Hepatocyte (in vitro differentiated cells): ENCODE data around the gene TCL1B. TPM values are rescaled to one million over a fixed set of nuclear protein-coding genes. Genes with fewer than 3 reads are reported as not detected.

ENCODE experiments used
- DNase-seq: peaks from one replicate; pipeline ENCODE4 v3.0.0-alpha.2; 2016; ENCODE audit warnings: low spot score
- H2AFZ ChIP-seq: fragments of 200-600 bp; sonication (generic); 2 replicates; pipeline ENCODE4 v1.6.0; 2016; ENCODE audit warnings: antibody characterized with exemption, mild to moderate bottlenecking
- H3K27ac ChIP-seq: fragments of 200-600 bp; sonication (generic); 2 replicates; pipeline ENCODE4 v1.5.1; 2016; ENCODE audit warnings: mild to moderate bottlenecking
- H3K27me3 ChIP-seq: fragments of 200-600 bp; sonication (generic); 2 replicates; pipeline ENCODE4 v1.6.1; 2016
- H3K36me3 ChIP-seq: fragments of 200-600 bp; sonication (generic); replicated peaks from 2 replicates; pipeline ENCODE4 v1.5.1; 2016; ENCODE audit warnings: low read depth; ENCODE audit not compliant: insufficient read depth
- H3K4me1 ChIP-seq: fragments of 200-600 bp; sonication (generic); 2 replicates; pipeline ENCODE4 v1.5.1; 2016; ENCODE audit warnings: mild to moderate bottlenecking, moderate library complexity; ENCODE audit not compliant: insufficient read depth
- H3K4me2 ChIP-seq: fragments of 200-600 bp; sonication (generic); 2 replicates; pipeline ENCODE4 v1.6.0; 2016
- H3K4me3 ChIP-seq: fragments of 200-600 bp; sonication (generic); 2 replicates; pipeline ENCODE4 v1.5.1; 2016; ENCODE audit warnings: mild to moderate bottlenecking
- H3K79me2 ChIP-seq: fragments of 200-600 bp; sonication (generic); 2 replicates; pipeline ENCODE4 v1.6.0; 2017; ENCODE audit warnings: mild to moderate bottlenecking
- H3K9me2 ChIP-seq: fragments of 200-600 bp; sonication (generic); replicated peaks from 2 replicates; pipeline ENCODE4 v1.6.0; 2017; ENCODE audit warnings: mild to moderate bottlenecking; ENCODE audit not compliant: insufficient read depth
- H3K9me3 ChIP-seq: fragments of 200-600 bp; sonication (generic); 2 replicates; pipeline ENCODE4 v1.5.1; 2016; ENCODE audit warnings: low read depth, mild to moderate bottlenecking
- H4K20me1 ChIP-seq: fragments of 200-600 bp; sonication (generic); 2 replicates; pipeline ENCODE4 v1.6.0; 2016; ENCODE audit warnings: mild to moderate bottlenecking; ENCODE audit not compliant: insufficient read depth, poor library complexity, severe bottlenecking
- EZH2 ChIP-seq: fragments of 200-600 bp; sonication (generic); IDR thresholded peaks from 2 replicates; pipeline ENCODE4 v1.6.1; 2016; ENCODE audit warnings: antibody characterized with exemption, mild to moderate bottlenecking, borderline replicate concordance
- EZH2phosphoT487 ChIP-seq: fragments of 200-600 bp; sonication (generic); IDR thresholded peaks from one replicate; pipeline ENCODE4 v1.6.1; 2018; ENCODE audit warnings: antibody characterized with exemption, mild to moderate bottlenecking, low read depth, moderate library complexity; ENCODE audit not compliant: unreplicated experiment, severe bottlenecking
- WGBS: methylation state at CpG from one replicate; pipeline ENCODE4 v1.1.6; 2016; ENCODE audit warnings: low lambda C conversion rate; ENCODE audit errors: missing lambda C conversion rate; 5-methylcytosine and 5-hydroxymethylcytosine counted together
- polyA plus RNA-seq: library from polyadenylated mRNA; unstranded; fragments of >200 nt; fragmentation: Nextera tagmentation; extraction: Ambion mirVana; gene quantifications from 2 replicates; pipeline ENCODE4 v1.2.1, GENCODE V29; 2016
- total RNA-seq: library from RNA; depleted of rRNA; stranded (reverse); fragments of >200 nt; gene quantifications from 2 replicates; pipeline ENCODE4 v1.2.3, GENCODE V29; 2014
- TF ChIP-seq, protein P1 (sequence below): fragments of 200-600 bp; sonication (generic); IDR thresholded peaks from 2 replicates; pipeline ENCODE4 v1.5.1; 2016; ENCODE audit warnings: antibody characterized with exemption, mild to moderate bottlenecking; ENCODE audit not compliant: poor library complexity

TCL1B gene
- total and polyA plus RNA-seq, 2 experiments from 2014 or later = 0.50 TPM; not detected in 1

DNA sequence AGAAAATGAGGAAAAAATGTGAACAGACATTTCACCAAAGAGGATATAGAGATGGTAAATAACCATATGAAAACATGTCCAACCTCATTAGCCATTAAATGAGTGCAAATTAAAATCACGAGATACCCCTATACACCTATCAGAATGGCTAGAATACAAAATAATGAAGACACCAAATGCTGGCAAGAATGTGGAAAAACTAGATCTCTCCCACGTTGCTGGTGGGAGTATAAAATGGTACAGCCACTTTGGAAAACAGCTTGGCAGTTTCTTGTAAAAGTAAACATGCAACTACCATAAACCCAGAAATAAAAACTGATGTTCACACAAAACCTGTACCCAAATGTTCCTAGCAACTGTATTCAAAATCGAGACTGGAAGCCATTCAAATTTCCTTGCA lies 38.3 kb upstream of the TCL1B start:
- TF ChIP-seq EZH2phosphoT487 = no peak
- TF ChIP-seq EZH2 = no peak
- TF ChIP-seq, protein P1, sequence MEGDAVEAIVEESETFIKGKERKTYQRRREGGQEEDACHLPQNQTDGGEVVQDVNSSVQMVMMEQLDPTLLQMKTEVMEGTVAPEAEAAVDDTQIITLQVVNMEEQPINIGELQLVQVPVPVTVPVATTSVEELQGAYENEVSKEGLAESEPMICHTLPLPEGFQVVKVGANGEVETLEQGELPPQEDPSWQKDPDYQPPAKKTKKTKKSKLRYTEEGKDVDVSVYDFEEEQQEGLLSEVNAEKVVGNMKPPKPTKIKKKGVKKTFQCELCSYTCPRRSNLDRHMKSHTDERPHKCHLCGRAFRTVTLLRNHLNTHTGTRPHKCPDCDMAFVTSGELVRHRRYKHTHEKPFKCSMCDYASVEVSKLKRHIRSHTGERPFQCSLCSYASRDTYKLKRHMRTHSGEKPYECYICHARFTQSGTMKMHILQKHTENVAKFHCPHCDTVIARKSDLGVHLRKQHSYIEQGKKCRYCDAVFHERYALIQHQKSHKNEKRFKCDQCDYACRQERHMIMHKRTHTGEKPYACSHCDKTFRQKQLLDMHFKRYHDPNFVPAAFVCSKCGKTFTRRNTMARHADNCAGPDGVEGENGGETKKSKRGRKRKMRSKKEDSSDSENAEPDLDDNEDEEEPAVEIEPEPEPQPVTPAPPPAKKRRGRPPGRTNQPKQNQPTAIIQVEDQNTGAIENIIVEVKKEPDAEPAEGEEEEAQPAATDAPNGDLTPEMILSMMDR = no peak
- Histone ChIP-seq H3K4me3 (no peak overlapping the region), H2AFZ (no peak overlapping the region), H3K27ac (no peak overlapping the region), H3K9me2 (no peaks in the 10 kb centered on the region), H3K9me3 (no peaks in the 10 kb centered on the region), H3K4me1 (no peaks in the 10 kb centered on the region), H3K4me2 (no peak overlapping the region), H3K79me2 (no peaks in the 10 kb centered on the region), H4K20me1 (no peaks in the 10 kb centered on the region), H3K36me3 (no peaks in the 10 kb centered on the region), H3K27me3 (peaks cover 3% of the 10 kb centered on the region)
- DNase-seq = no peak
- 68% methylated on average over 3 of the region's 3 CpGs for WGBS

DNA sequence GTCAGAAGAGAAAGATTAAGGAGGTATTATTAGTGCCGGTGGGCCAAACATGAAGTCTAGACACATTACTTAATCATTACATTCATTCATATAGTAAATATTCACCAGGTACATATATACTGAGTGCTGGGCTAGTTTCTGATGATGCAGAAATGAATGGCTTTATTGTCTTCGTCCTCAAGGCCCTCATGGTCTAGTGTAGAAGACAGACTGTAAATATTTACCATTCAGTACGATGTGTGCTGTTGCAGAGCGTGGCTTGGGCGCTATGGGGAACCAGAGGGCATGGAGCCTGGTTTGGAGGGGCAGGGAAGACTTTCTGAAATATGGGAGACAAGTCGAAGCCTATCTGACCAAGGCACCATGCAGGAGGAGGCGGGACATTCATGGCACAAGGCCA lies 37.0 kb upstream of the TCL1B start:
- Histone ChIP-seq H3K4me1 (no peaks in the 10 kb centered on the region), H3K27me3 (peaks cover 3% of the 10 kb centered on the region), H3K9me2 (no peaks in the 10 kb centered on the region), H3K4me3 (no peak overlapping the region), H2AFZ (no peak overlapping the region), H3K9me3 (no peaks in the 10 kb centered on the region), H3K27ac (no peak overlapping the region), H3K79me2 (no peaks in the 10 kb centered on the region), H3K4me2 (no peak overlapping the region), H4K20me1 (no peaks in the 10 kb centered on the region), H3K36me3 (no peaks in the 10 kb centered on the region)
- WGBS = 87% methylated on average over 7 of the region's 7 CpGs
- TF ChIP-seq, protein P1 = no peak
- TF ChIP-seq EZH2 (no peak), EZH2phosphoT487 (no peak)
- no peak for DNase-seq

DNA sequence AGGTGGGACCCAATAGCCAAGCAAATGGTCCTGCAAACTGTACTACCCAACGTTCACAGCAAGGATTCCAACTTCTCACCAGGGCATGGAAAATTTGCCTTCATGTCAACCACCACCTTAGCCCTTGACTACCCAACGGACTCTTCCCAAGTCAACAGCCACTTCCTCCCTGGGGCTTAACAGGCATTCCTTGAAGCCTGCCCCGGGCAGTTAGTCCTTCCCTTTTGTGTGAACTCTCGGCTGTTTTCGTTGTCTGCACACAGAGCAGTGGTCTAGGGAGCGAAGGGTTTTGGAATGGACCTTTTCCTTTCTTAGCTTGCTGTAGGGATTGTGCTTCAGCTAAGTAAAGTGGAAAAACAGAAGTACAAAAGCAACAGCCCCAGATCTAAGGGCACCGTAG lies 35.2 kb upstream of the TCL1B start:
- Histone ChIP-seq H3K4me3 (no peak overlapping the region), H3K27me3 (peaks cover 7% of the 10 kb centered on the region), H3K9me3 (no peaks in the 10 kb centered on the region), H3K36me3 (no peaks in the 10 kb centered on the region), H3K4me2 (no peak overlapping the region), H4K20me1 (no peaks in the 10 kb centered on the region), H2AFZ (no peak overlapping the region), H3K79me2 (no peaks in the 10 kb centered on the region), H3K27ac (no peak overlapping the region), H3K9me2 (no peaks in the 10 kb centered on the region), H3K4me1 (no peaks in the 10 kb centered on the region)
- TF ChIP-seq, protein P1 = no peak
- TF ChIP-seq EZH2phosphoT487 (no peak), EZH2 (no peak)
- 78% methylated on average over 7 of the region's 7 CpGs for WGBS
- DNase-seq = no peak
